Measurements from ENCODE around the gene CDH15.

CDH15 gene

DNA sequence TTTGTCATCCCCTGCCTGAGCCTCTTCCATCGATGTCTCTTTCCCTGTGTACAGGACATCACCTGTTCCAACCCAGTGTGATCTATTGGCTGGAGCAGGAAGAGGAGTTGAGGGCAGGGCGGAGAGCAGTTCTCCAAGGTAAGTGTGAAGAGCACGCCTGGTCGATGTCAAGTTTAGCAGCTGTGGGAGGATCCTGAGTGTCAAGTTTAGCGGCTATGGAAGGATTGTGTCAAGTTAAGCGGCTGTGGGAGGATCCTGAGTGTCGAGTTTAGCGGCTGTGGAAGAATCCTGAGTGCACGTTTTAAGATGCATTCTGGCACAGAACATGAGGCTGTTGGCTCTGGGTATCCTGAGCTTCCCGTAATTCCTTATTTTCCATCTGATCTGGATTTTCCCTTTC lies 53.1 kb downstream of the CDH15 start:
- H3K4me3 ChIP-seq (ENCODE audit: low read length), result no peak overlapping the region
- DNase-seq (ENCODE audit: low read depth), result no peak
- TF ChIP-seq, protein P1, sequence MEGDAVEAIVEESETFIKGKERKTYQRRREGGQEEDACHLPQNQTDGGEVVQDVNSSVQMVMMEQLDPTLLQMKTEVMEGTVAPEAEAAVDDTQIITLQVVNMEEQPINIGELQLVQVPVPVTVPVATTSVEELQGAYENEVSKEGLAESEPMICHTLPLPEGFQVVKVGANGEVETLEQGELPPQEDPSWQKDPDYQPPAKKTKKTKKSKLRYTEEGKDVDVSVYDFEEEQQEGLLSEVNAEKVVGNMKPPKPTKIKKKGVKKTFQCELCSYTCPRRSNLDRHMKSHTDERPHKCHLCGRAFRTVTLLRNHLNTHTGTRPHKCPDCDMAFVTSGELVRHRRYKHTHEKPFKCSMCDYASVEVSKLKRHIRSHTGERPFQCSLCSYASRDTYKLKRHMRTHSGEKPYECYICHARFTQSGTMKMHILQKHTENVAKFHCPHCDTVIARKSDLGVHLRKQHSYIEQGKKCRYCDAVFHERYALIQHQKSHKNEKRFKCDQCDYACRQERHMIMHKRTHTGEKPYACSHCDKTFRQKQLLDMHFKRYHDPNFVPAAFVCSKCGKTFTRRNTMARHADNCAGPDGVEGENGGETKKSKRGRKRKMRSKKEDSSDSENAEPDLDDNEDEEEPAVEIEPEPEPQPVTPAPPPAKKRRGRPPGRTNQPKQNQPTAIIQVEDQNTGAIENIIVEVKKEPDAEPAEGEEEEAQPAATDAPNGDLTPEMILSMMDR (conservative IDR thresholded peaks at IDR 0.05; ENCODE audit: low read length), result no peak

- TF ChIP-seq, protein P1 (conservative IDR thresholded peaks at IDR 0.05; ENCODE audit: low read length), result no peak
- no peak overlapping the region for H3K4me3 ChIP-seq (ENCODE audit: low read length)
- no peak for DNase-seq (ENCODE audit: low read depth)
Observed at GRCh38 chr16:89230255-89230654, 58.7 kb downstream of the CDH15 start.

DNA sequence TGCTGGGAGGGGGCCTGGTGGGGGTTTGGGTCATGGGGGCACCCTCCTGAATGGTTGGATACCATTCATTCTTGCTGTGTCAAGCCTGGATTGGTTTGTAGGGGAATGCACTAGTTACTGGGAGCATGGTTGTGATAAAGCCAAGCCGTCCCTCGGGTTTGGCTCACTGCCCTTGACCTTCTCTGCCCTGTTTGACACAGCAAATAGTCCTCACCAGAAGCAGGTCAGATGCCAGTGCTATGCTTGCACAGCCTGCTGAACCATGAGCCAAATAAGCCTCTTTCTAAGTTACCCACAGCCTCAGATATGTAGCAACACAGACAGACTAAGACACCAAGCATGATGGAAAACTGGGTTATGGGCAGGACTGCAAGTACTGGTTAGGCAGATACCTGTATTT lies 60.6 kb downstream of the CDH15 start:
- DNase-seq (ENCODE audit: low read depth), result no peak
- H3K4me3 ChIP-seq (ENCODE audit: low read length), result no peak overlapping the region
- TF ChIP-seq, protein P1 (conservative IDR thresholded peaks at IDR 0.05; ENCODE audit: low read length), result no peak

- TF ChIP-seq, protein P1 (conservative IDR thresholded peaks at IDR 0.05; ENCODE audit: low read length), result no peak
- H3K4me3 ChIP-seq (ENCODE audit: low read length), result no peak overlapping the region
- no peak for DNase-seq (ENCODE audit: low read depth)
Observed at GRCh38 chr16:89233678-89234490, 62.3 kb downstream of the CDH15 start.

DNA sequence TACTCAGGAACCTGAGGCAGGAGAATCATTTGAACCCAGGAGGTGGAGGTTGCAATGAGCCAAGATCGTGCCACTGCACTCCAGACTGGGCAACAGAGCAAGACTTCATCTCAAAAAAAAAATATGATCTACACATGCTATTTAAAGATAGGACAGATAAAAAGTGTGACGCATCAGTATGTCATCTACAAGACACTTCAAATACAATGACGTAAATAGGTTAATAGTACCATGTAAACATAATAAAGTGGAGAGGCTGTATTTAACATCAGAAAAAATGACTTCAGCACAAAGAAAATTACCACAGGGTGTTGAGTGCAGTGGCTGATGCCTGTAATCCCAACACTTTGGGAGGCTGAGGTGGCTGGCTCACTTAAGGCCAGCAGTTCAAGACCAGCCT lies 66.2 kb downstream of the CDH15 start:
- DNase-seq (ENCODE audit: low read depth), result no peak
- no peak overlapping the region for H3K4me3 ChIP-seq (ENCODE audit: low read length)
- TF ChIP-seq, protein P1 (conservative IDR thresholded peaks at IDR 0.05; ENCODE audit: low read length), result no peak

- TF ChIP-seq, protein P1 (conservative IDR thresholded peaks at IDR 0.05; ENCODE audit: low read length), result no peak
- H3K4me3 ChIP-seq (ENCODE audit: low read length), result peak overlapping the region; percentile 97
- DNase-seq (ENCODE audit: low read depth), result peak; percentile 86
Observed at GRCh38 chr16:89241187-89242007, 69.8 kb downstream of the CDH15 start.
